IMR-90 (cell line): ENCODE results near the gene LRPPRC. TPM values are rescaled to one million over a fixed set of nuclear protein-coding genes. Genes with fewer than 3 reads are reported as not detected.

Experiments
- ATAC-seq: fragments of 200-7000 bp; cut with Tn5 transposase; 2 replicates; pipeline ENCODE4 v1.9.1; 2020; ENCODE audit warnings: low read depth, mild to moderate bottlenecking, moderate library complexity
- BruUV-seq: library from RNA; stranded (reverse); fragments of 400-500 nt; replicated peaks from 2 replicates; lab custom pipeline; 2021; lab: Mats Ljungman, UMichigan
- CTCF ChIA-PET: fragments of 300-600 bp; formaldehyde crosslinking; extraction: SDS; loops from one replicate; lab custom pipeline; 2021; ENCODE audit warnings: antibody characterized with exemption; lab: Yijun Ruan, JAX
- POLR2A ChIA-PET: fragments of 300-600 bp; sonication (Branson Sonifier 250); formaldehyde crosslinking; loops from one replicate; lab custom pipeline; 2022; ENCODE audit warnings: antibody characterized with exemption; ENCODE audit not compliant: unreplicated experiment; lab: Charles Lee
- DNase-seq: peaks from one replicate; pipeline ENCODE4 v3.0.0; 2013
- H2AFZ ChIP-seq: replicated peaks from 2 replicates; pipeline ENCODE3; 2013; ENCODE audit warnings: low read length, mild to moderate bottlenecking; ENCODE audit not compliant: poor library complexity
- H2AK5ac ChIP-seq: 2 replicates; pipeline ENCODE4 v1.6.1; 2013; ENCODE audit warnings: low read depth, low read length, inconsistent platforms
- H2AK9ac ChIP-seq: replicated peaks from 2 replicates; pipeline ENCODE3; 2013; ENCODE audit warnings: mild to moderate bottlenecking, low read depth, low read length, moderate library complexity; ENCODE audit not compliant: poor library complexity
- H2BK120ac ChIP-seq: 2 replicates; pipeline ENCODE4 v1.6.1; 2013; ENCODE audit warnings: low read depth, low read length, inconsistent platforms
- H2BK15ac ChIP-seq: 3 replicates; pipeline ENCODE4 v1.6.1; 2013; ENCODE audit warnings: low read depth, low read length, inconsistent platforms
- H2BK20ac ChIP-seq: 2 replicates; pipeline ENCODE4 v1.6.1; 2013; ENCODE audit warnings: low read depth, mild to moderate bottlenecking, inconsistent platforms, low read length, moderate library complexity
- H2BK5ac ChIP-seq: 2 replicates; pipeline ENCODE4 v1.6.1; 2013; ENCODE audit warnings: mild to moderate bottlenecking, low read depth, low read length, inconsistent platforms; ENCODE audit not compliant: poor library complexity, severe bottlenecking
- H3K14ac ChIP-seq: replicated peaks from 2 replicates; pipeline ENCODE4 v1.6.1; 2013; ENCODE audit warnings: low read depth, low read length, inconsistent platforms
- H3K18ac ChIP-seq: 2 replicates; pipeline ENCODE4 v1.6.1; 2013; ENCODE audit warnings: low read depth, low read length, control low read depth
- H3K23ac ChIP-seq: 2 replicates; pipeline ENCODE4 v1.6.1; 2013; ENCODE audit warnings: low read depth, low read length, inconsistent platforms
- H3K27ac ChIP-seq: 2 replicates; pipeline ENCODE4 v1.5.1; 2013; ENCODE audit warnings: mild to moderate bottlenecking, control low read depth, low read length; ENCODE audit not compliant: insufficient read depth
- H3K27me3 ChIP-seq: 2 replicates; pipeline ENCODE4 v1.6.1; 2013; ENCODE audit warnings: low read length; ENCODE audit not compliant: control insufficient read depth, insufficient read depth
- H3K36me3 ChIP-seq: 2 replicates; pipeline ENCODE4 v1.6.1; 2013; ENCODE audit warnings: low read length, mixed read lengths; ENCODE audit not compliant: control insufficient read depth, insufficient read depth
- H3K4ac ChIP-seq: 2 replicates; pipeline ENCODE4 v1.6.1; 2013; ENCODE audit warnings: low read depth, low read length, inconsistent platforms
- H3K4me1 ChIP-seq: 2 replicates; pipeline ENCODE4 v1.6.1; 2013; ENCODE audit warnings: low read length, mixed read lengths; ENCODE audit not compliant: control insufficient read depth, insufficient read depth
- H3K4me2 ChIP-seq: 2 replicates; pipeline ENCODE4 v1.6.1; 2013; ENCODE audit warnings: low read depth, mild to moderate bottlenecking, control low read depth, low read length, moderate library complexity
- H3K4me3 ChIP-seq: 2 replicates; pipeline ENCODE4 v1.5.1; 2013; ENCODE audit warnings: low read depth, mild to moderate bottlenecking, control low read depth, low read length, moderate library complexity; ENCODE audit not compliant: insufficient read depth
- H3K56ac ChIP-seq: 2 replicates; pipeline ENCODE4 v1.6.1; 2013; ENCODE audit warnings: low read length, inconsistent platforms; ENCODE audit not compliant: insufficient read depth; ENCODE audit errors: extremely low read depth
- H3K79me1 ChIP-seq, 2 experiments: 2 replicates each; pipeline ENCODE4 v1.6.1; 2013; ENCODE audit warnings: low read length in 2 of 2, inconsistent platforms in 1 of 2, low read depth in 1 of 2
- H3K9ac ChIP-seq: 2 replicates; pipeline ENCODE4 v1.6.1; 2013; ENCODE audit warnings: low read depth, low read length, control low read depth
- H3K9me1 ChIP-seq: 2 replicates; pipeline ENCODE4 v1.6.1; 2013; ENCODE audit warnings: low read length, inconsistent platforms; ENCODE audit not compliant: insufficient read depth
- H3K9me3 ChIP-seq: 2 replicates; pipeline ENCODE4 v1.6.1; 2013; ENCODE audit warnings: low read length; ENCODE audit not compliant: control insufficient read depth, insufficient read depth
- H4K20me1 ChIP-seq: 2 replicates; pipeline ENCODE4 v1.6.1; 2013; ENCODE audit warnings: low read length, inconsistent platforms; ENCODE audit not compliant: insufficient read depth
- H4K5ac ChIP-seq: 2 replicates; pipeline ENCODE4 v1.6.1; 2013; ENCODE audit warnings: mild to moderate bottlenecking, low read depth, low read length, control low read depth
- H4K8ac ChIP-seq, 2 experiments: 2 replicates each; pipeline ENCODE4 v1.6.1; 2013; ENCODE audit warnings: low read depth in 2 of 2, low read length in 2 of 2, control low read depth in 1 of 2, inconsistent platforms in 1 of 2
- H4K91ac ChIP-seq: 2 replicates; pipeline ENCODE4 v1.6.1; 2013; ENCODE audit warnings: low read depth, low read length, inconsistent platforms; ENCODE audit not compliant: insufficient read depth
- BHLHE40 ChIP-seq: fragments of 150-350 bp; IDR thresholded peaks from 2 replicates; pipeline ENCODE4 v1.6.1; 2016; ENCODE audit warnings: mild to moderate bottlenecking, low read depth, low read length
- CHD1 ChIP-seq: IDR thresholded peaks from 2 replicates; pipeline ENCODE4 v1.6.1; 2012; ENCODE audit warnings: low read depth, low read length, improper control_type of control experiment
- CTCF ChIP-seq: conservative IDR thresholded peaks from 2 replicates; pipeline ENCODE4 v1.5.1; 2012; ENCODE audit warnings: mild to moderate bottlenecking, low read depth, low read length, improper control_type of control experiment
- MAFK ChIP-seq: IDR thresholded peaks from 2 replicates; pipeline ENCODE4 v1.6.1; 2012; ENCODE audit warnings: low read depth, low read length, improper control_type of control experiment
- MAZ ChIP-seq: IDR thresholded peaks from 2 replicates; pipeline ENCODE4 v1.6.1; 2012; ENCODE audit warnings: low read depth, mild to moderate bottlenecking, low read length, improper control_type of control experiment, moderate library complexity, borderline replicate concordance
- MXI1 ChIP-seq: IDR thresholded peaks from 2 replicates; pipeline ENCODE4 v1.6.1; 2012; ENCODE audit warnings: low read depth, mild to moderate bottlenecking, low read length, moderate library complexity, borderline replicate concordance
- NFE2L2 ChIP-seq: fragments of 150-350 bp; IDR thresholded peaks from 2 replicates; pipeline ENCODE4 v1.6.1; 2016; ENCODE audit warnings: low read depth, mild to moderate bottlenecking, low read length
- POLR2A ChIP-seq: IDR thresholded peaks from 2 replicates; pipeline ENCODE4 v1.6.1; 2012; ENCODE audit warnings: mild to moderate bottlenecking, low read depth, low read length
- RAD21 ChIP-seq: IDR thresholded peaks from 2 replicates; pipeline ENCODE4 v1.6.1; 2012; ENCODE audit warnings: low read length, improper control_type of control experiment
- RFX5 ChIP-seq: IDR thresholded peaks from 2 replicates; pipeline ENCODE4 v1.8.0; 2012; ENCODE audit warnings: low read depth, mild to moderate bottlenecking, low read length, moderate library complexity
- SMC3 ChIP-seq: fragments of 150-350 bp; IDR thresholded peaks from 2 replicates; pipeline ENCODE4 v1.6.1; 2016; ENCODE audit warnings: low read depth, mild to moderate bottlenecking, antibody characterized with exemption, low read length, moderate library complexity
- WGBS, 2 experiments: methylation state at CpG; one replicate each; pipeline versions ENCODE4 v1.1.5 to v1.1.7; 2013; ENCODE audit warnings: missing lambda C conversion rate in 2 of 2; ENCODE audit not compliant: insufficient read length in 1 of 2; ENCODE audit errors: extremely low coverage in 2 of 2; 5-methylcytosine and 5-hydroxymethylcytosine counted together
- dilution Hi-C: fragments of 300-500 bp; cut with HindIII; formaldehyde crosslinking; loops from one replicate; pipeline ENCODE4 v1.14.3; 2018; ENCODE audit warnings: low sequenced_read_pairs; ENCODE audit not compliant: unreplicated experiment
- in situ Hi-C: fragments of 300-500 bp; cut with MboI; formaldehyde crosslinking; loops from 3 replicates; pipeline ENCODE4 v1.14.3; 2019; ENCODE audit warnings: low sequenced_read_pairs, inconsistent platforms, mixed read lengths
- intact Hi-C: fragments of 100-400 bp; cut with micrococcal nuclease; formaldehyde crosslinking; loops from 2 replicates; pipeline ENCODE4 v1.10.0; 2022
- polyA plus RNA-seq, 3 experiments: library from polyadenylated mRNA; depleted of rRNA; stranded (reverse); fragments of >200 nt; gene quantifications; 2 replicates each; pipeline ENCODE4 v1.2.3, GENCODE V29; 2012; ENCODE audit warnings: low replicate concordance in 1 of 3
- total RNA-seq: library from RNA; depleted of rRNA; stranded (reverse); fragments of >200 nt; gene quantifications from 2 replicates; pipeline ENCODE4 v1.2.3, GENCODE V29; 2012

LRPPRC gene
- total and polyA plus RNA-seq, 2 of the 4 experiments (the other 2 are of a cell fraction): 30.4 to 36.0 TPM

GRCh38 chr2:43898838-43899346, 96.9 kb downstream of the LRPPRC start:
- in situ Hi-C loops (no loop called here), dilution Hi-C loops (no loop called here), intact Hi-C loops (no loop called here)
- Histone ChIP-seq H2BK5ac (no peak overlapping the region), H3K4me2 (no peak overlapping the region), H4K91ac (no peak overlapping the region), H3K9me3 (no peaks in the 10 kb centered on the region), H3K56ac (no peak overlapping the region), H4K5ac (no peak overlapping the region), H3K23ac (no peak overlapping the region), H2BK15ac (no peak overlapping the region), H3K9ac (no peak overlapping the region), H3K36me3 (peaks cover 16% of the 10 kb centered on the region), H4K8ac (no peak overlapping the region), H3K4ac (no peak overlapping the region), H2AFZ (no peak overlapping the region), H2AK9ac (no peak overlapping the region), H2BK20ac (no peak overlapping the region), H3K18ac (no peak overlapping the region), H3K4me3 (no peak overlapping the region), H3K4me1 (peaks cover 2% of the 10 kb centered on the region), H3K79me1 (peaks cover 0 to 2% of the 10 kb centered on the region in 2 experiments; a peak in 2 of 4 replicates), H3K27ac (no peak overlapping the region), H3K14ac (no peak overlapping the region), H2BK120ac (no peak overlapping the region), H4K20me1 (peaks cover 6% of the 10 kb centered on the region; the same call in 1 of the 2 replicates), H3K27me3 (no peaks in the 10 kb centered on the region), H3K9me1 (0 out of 2 replicates have a peak, but pooled peaks cover 3% of the 10 kb centered on the region), H2AK5ac (no peak overlapping the region)
- POLR2A ChIA-PET: no interaction called here
- TF ChIP-seq MAFK (no peak), CTCF (no peak), BHLHE40 (no peak), SMC3 (no peak), CHD1 (no peak), RAD21 (no peak), POLR2A (no peak), MXI1 (no peak), NFE2L2 (no peak), MAZ (no peak), RFX5 (no peak)
- CTCF ChIA-PET: no interaction called here
- DNase-seq: peak; percentile 15
- BruUV-seq: no TSS peak
- ATAC-seq: no peak; the same call in 1 of the 2 replicates
- 88% methylated on average over 6 of the region's 11 CpGs; no CpG with 5 or more reads in 1 of the 2 experiments for WGBS, 2 experiments
